Measurements from ENCODE around the gene TOM1L2.

GRCh38 chr17:17987187-17987896 lies 15.1 kb upstream of the TOM1L2 start:
- TF ChIP-seq EGR1 (IDR thresholded peaks at IDR 0.05; ENCODE audit: low read depth) (no peak), EZH2phosphoT487 (IDR thresholded peaks at IDR 0.05; ENCODE audit: borderline replicate concordance) (no peak), MAX (IDR thresholded peaks at IDR 0.05) (no peak), SP1 (IDR thresholded peaks at IDR 0.05; ENCODE audit: low read depth) (no peak), CTCF (IDR thresholded peaks at IDR 0.05 in 2 of 3, conservative IDR thresholded peaks at IDR 0.05 in 1 of 3; ENCODE audit: borderline replicate concordance in 1 of 3, insufficient read depth in 1 of 3, low read depth in 2 of 3, low read length in 2 of 3) (no peak), POLR2A (IDR thresholded peaks at IDR 0.05; ENCODE audit: borderline replicate concordance, extremely low read depth, insufficient read depth, insufficient read length) (no peak), EZH2 (IDR thresholded peaks at IDR 0.05) (no peak)
